ENCODE results near the gene PRSS1. TPM values are rescaled to one million over a fixed set of nuclear protein-coding genes. Genes with fewer than 3 reads are reported as not detected.
"Not testable (repeated sequence)": the region's sequence is repeated elsewhere in the genome, so short reads cannot be mapped to it uniquely, and the experiment has no call there.

PRSS1 gene
- total RNA-seq, 1 experiment from 2014 or later = not detected

- DNase-seq (ENCODE audit: low spot score) = no peak
Observed at GRCh38 chr7:142746264-142746663, 3.0 kb upstream of the PRSS1 start.

DNA sequence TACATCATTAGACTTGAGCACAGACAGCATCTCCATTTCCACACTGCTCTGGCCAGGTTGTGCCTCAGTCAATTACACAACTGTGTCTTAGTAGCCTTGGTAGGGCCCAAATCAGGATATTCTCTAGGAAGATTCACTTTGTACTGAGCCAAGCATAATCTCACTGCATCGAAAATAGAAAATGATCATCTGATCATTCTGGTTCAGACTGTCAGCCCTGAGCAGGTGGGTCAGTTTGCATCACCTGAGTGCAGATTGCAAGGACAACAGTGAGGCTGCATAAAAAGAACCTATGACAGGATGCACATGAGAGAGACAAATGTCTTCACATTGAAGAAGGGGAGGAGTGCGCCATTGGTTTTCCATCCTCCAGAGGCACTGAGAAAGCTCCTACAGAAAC lies 862 bp upstream of the PRSS1 start:
- not testable (repeated sequence) for DNase-seq (ENCODE audit: low spot score)

DNA sequence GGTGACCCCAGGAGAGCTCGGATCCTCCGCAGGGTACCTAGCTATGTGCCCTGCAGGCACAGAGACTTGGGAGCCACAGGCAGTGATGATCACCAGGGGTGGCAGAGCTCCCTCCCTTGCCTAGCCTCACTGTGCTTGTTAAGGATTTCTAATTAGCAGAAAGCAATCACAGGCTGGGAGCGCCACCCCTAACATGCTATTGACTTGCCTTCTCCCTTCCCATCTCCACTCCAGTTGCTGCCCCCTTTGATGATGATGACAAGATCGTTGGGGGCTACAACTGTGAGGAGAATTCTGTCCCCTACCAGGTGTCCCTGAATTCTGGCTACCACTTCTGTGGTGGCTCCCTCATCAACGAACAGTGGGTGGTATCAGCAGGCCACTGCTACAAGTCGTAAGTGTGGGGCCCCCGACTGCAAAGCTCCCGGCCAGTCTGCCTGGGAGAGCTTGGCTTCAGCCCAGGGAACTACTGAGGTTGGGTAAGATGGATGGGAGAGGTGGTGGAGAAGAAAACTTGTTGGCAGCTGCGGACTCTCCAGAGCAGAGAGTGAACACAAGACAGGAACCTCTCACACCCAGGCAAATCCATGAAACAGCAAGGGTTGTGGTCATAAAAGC lies 1.2 kb downstream of the PRSS1 start:
- DNase-seq (ENCODE audit: low spot score) = no peak

DNA sequence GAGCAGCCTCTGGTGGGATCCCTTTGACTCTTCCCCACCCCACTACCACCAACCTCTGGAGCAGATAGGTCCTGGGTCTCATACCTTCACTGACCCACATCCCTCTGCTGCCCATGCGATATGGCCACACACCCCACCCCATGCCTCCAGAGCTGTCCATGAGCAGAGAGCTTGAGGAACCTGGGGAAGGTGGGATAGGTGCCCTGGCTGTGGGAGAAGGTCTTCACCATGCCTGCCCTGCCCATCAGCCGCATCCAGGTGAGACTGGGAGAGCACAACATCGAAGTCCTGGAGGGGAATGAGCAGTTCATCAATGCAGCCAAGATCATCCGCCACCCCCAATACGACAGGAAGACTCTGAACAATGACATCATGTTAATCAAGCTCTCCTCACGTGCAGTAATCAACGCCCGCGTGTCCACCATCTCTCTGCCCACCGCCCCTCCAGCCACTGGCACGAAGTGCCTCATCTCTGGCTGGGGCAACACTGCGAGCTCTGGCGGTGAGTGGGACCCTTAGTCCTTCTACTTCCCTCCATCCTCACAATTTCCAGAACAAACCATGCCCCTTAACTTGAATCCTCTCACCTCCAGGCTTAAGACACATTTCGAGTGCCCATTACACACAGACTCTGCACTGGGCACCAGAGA lies 2.4 kb downstream of the PRSS1 start:
- not testable (repeated sequence) for DNase-seq (ENCODE audit: low spot score)

GRCh38 chr7:142752376-142753225 lies 3.3 kb downstream of the PRSS1 start:
- DNase-seq (ENCODE audit: low spot score) = no peak

- no peak for DNase-seq (ENCODE audit: low spot score)
Observed at GRCh38 chr7:142753366-142753765, 4.1 kb downstream of the PRSS1 start.

DNA sequence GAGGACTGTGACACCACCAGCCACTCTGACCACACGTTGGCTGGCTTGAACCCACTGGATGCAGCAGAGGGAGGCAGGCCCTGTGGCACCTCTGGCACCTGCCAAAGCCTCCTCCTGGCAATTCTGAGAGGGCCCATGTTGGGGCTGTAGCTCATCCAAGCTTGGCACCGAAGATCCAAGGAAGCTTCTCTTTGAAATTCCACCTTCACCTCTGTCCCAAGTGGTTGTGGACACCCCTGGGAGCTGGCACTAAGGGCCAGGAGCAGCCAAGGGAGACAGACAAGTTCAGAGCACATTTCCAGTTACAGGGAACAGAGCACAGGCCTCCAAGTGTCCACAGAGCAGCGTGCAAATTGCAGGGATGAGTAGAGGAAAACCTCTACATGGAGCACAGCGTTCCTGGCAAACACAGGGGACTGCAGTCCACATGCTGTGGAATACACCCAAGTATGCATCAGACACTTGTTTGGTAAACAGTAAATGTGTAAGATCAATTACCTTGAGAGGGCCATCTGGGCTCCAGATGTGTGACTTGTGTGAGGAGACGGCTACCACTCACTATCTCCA lies 4.7 kb downstream of the PRSS1 start:
- DNase-seq (ENCODE audit: low spot score) = not testable (repeated sequence)

GRCh38 chr7:142754681-142755575 lies 5.7 kb downstream of the PRSS1 start:
- DNase-seq (ENCODE audit: low spot score) = peak; percentile 26

DNA sequence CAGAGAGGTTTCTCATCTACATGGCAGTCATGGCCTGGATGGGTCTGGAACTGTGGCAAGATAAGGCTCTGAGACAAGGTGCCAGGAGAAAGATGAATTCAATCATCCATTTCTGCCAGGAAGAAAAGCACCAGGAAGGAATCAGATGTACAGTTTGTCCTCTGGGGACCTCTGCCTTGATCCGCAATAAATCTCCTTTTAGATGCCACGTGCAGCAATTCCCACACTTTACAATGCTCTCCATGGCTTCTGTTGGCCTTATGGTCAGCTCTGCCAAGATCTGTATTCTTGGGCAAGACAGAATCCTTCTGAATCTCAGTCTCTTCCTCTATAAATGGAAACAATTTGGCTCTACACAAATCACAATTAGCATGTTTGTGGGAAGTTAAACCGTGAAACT lies 9.0 kb downstream of the PRSS1 start:
- DNase-seq (ENCODE audit: low spot score) = not testable (repeated sequence)

DNA sequence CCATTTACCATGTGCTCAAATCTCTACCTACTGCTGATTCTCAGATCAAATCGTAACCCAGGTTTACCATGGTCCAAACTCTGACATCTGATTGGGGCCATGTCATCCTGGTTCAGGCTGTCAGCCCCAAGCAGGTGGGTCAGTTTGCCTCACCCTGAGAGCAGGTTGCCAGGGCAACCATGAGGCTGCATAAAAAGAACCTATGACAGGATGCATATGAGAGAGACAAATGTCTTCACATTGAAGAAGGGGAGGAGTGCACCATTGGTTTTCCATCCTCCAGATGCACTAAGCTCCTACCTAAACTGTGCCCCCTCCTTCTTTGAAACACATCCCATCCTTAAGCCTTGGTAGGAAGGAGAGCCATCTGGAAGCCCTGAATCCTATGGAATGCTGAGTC lies 10.2 kb downstream of the PRSS1 start:
- no peak for DNase-seq (ENCODE audit: low spot score)

DNA sequence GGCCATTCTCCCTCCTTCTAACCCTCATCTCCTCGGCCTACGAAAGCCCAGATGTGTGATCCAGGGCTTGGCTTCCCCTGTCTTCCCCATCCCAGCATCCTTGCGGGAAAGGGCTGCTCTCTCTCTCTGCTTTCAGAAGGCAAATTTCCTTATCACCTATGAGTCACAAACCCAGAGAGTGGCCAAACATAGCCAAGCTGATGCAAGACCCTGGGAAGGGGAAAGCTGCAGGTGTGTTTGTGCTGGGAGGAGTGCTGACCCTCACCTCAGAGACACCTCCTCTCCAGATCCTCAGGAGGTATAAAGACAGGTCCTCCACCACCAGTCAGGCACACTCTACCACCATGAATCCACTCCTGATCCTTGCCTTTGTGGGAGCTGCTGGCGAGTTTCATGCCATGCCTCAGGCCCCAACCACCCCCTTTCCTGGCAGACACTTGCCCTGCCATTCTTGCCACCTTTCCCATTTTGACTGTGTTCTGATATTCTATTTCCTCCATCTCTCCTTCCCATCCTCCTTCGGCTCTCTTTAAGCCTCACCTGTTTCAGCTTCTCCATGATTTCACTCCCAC lies 10.9 kb downstream of the PRSS1 start:
- peak; percentile 50 for DNase-seq (ENCODE audit: low spot score)

DNA sequence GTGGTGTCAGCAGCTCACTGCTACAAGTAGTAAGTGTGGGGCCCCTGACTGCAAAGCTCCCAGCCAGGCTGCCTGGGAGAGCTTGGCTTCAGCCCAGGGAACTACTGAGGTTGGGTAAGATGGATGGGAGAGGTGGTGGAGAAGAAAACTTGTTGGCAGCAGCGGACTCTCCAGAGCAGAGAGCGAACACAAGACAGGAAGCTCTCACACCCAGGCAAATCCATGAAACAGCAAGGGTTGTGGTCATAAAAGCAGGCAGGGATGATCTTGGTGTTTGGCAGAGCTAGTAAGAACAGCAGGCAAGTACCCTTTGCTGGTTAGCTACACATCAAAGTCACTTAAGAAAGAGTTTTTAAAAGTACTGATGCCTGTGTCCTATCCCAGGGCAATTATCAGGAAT lies 12.3 kb downstream of the PRSS1 start:
- not testable (repeated sequence) for DNase-seq (ENCODE audit: low spot score)

- no peak for DNase-seq (ENCODE audit: low spot score)
Observed at GRCh38 chr7:142762104-142762503, 12.8 kb downstream of the PRSS1 start.

GRCh38 chr7:142767451-142767850 lies 18.2 kb downstream of the PRSS1 start:
- no peak for DNase-seq (ENCODE audit: low spot score)

- DNase-seq (ENCODE audit: low spot score) = no peak
Observed at GRCh38 chr7:142767861-142768260, 18.6 kb downstream of the PRSS1 start.

DNA sequence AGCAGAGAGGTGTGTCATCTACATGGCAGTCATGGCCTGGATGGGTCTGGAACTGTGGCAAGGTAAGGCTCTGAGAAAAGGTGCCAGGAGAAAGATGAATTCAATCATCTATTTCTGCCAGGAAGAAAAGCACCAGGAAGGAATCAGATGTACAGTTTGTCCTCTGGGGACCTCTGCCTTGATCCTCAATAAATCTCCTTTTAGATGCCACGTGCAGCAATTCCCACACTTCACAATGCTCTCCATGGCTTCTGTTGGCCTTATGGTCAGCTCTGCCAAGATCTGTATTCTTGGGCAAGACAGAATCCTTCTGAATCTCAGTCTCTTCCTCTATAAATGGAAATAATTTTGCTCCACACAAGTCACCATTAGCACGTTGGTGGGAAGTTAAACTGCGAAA lies 19.6 kb downstream of the PRSS1 start:
- not testable (repeated sequence) for DNase-seq (ENCODE audit: low spot score)

DNA sequence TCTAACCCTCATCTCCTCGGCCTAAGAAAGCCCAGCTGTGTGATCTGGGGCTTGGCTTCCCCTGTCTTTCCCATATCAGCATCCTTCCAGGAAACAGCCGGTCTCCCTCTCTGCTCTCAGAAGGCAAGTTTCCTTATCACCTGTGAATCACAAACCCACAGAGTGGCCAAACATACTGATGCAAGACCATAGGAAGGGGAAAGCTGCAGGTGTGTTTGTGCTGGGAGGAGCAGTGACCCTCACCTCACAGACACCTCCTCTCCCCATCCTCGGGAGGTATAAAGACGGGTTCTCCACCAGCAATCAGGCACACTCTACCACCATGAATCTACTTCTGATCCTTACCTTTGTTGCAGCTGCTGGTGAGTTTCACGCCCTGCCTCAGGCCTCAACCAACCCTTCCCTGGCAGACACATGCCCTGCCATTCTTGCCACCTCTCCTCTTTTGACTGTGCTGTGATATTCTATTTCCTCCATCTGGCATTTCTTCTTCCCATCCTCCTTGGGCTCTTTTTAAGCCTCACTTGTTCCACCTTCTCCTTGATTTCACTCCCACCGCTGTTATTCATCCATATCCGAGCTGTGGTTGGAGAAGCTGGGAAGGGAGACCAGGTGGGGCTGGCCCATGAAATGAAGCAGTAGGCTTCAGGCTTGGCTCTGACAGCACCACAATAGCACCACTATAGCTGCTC lies 21.5 kb downstream of the PRSS1 start, which contains the start of gene PRSS2:
Gene PRSS2 (plus strand): TSS at position 310 of the 692 bp plus-strand sequence. CDS start 13 bp downstream, at position 323.
- no peak for DNase-seq (ENCODE audit: low spot score)

DNA sequence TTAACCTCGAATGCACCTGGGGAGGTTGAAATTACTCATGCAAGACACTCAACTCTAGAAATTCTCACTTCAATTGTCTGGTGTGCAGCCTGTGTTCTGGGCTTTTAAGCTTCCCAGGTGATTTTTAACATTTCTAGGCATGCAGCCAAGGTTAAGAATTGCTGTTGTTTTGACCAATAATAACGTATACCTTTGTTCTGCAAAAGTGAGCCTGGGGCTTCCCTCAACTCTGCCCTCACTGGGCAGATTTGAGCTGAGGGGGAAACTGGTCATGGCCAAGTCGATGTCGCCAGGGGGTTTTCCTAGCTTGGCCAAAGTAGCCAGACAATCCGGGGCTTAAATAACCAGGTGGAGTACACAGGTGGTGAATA lies 22.1 kb downstream of the PRSS1 start:
- no peak for DNase-seq (ENCODE audit: low spot score)

DNA sequence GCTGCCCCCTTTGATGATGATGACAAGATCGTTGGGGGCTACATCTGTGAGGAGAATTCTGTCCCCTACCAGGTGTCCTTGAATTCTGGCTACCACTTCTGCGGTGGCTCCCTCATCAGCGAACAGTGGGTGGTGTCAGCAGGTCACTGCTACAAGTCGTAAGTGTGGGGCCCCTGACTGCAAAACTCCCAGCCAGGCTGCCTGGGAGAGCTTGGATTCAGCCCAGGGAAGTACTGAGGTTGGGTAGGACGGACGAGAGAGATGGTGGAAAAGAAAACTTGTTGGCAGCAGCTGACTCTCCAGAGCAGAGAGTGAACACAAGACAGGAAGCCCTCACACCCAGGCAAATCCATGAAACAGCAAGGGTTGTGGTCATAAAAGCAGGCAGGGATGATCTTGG lies 22.8 kb downstream of the PRSS1 start:
- no peak for DNase-seq (ENCODE audit: low spot score)

- no peak for DNase-seq (ENCODE audit: low spot score)
Observed at GRCh38 chr7:142772673-142773072, 23.4 kb downstream of the PRSS1 start.

Measured in A172 (cell line).